Uterus (tissue), 2 donors: Measurements from ENCODE around the gene IFNA1.
"Not testable (repeated sequence)": the region's sequence is repeated elsewhere in the genome, so short reads cannot be mapped to it uniquely, and the experiment has no call there.

Experiments
- POLR2A ChIP-seq, 2 donors: fragments of 450-650 bp; IDR thresholded peaks; one replicate each; pipeline ENCODE4 v1.6.1; 2016; ENCODE audit warnings: antibody characterized with exemption in 2 of 2, mild to moderate bottlenecking in 1 of 2, moderate library complexity in 1 of 2
- TF ChIP-seq, protein P1 (sequence below), 4 experiments: fragments of 200-600 bp in 2 of 4; fragments of 450-650 bp in 2 of 4; sonication (generic) in 2 of 4; IDR thresholded peaks; one replicate each; pipeline ENCODE4 v1.5.1; 2016 to 2019; ENCODE audit warnings: antibody characterized with exemption in 4 of 4, mild to moderate bottlenecking in 2 of 4, moderate library complexity in 1 of 4

- TF ChIP-seq, protein P1, sequence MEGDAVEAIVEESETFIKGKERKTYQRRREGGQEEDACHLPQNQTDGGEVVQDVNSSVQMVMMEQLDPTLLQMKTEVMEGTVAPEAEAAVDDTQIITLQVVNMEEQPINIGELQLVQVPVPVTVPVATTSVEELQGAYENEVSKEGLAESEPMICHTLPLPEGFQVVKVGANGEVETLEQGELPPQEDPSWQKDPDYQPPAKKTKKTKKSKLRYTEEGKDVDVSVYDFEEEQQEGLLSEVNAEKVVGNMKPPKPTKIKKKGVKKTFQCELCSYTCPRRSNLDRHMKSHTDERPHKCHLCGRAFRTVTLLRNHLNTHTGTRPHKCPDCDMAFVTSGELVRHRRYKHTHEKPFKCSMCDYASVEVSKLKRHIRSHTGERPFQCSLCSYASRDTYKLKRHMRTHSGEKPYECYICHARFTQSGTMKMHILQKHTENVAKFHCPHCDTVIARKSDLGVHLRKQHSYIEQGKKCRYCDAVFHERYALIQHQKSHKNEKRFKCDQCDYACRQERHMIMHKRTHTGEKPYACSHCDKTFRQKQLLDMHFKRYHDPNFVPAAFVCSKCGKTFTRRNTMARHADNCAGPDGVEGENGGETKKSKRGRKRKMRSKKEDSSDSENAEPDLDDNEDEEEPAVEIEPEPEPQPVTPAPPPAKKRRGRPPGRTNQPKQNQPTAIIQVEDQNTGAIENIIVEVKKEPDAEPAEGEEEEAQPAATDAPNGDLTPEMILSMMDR (IDR thresholded peaks at IDR 0.05), result not testable (repeated sequence)
- not testable (repeated sequence) for TF ChIP-seq POLR2A (IDR thresholded peaks at IDR 0.05)
Observed at GRCh38 chr9:21449312-21449711, 9.1 kb downstream of the IFNA1 start.
